Measurements from ENCODE around the gene MAPRE2. TPM values are rescaled to one million over a fixed set of nuclear protein-coding genes. Genes with fewer than 3 reads are reported as not detected.

MAPRE2 gene
- total RNA-seq, 4 donors from 2014 or later: 22.9 to 39.2 (median 35.8) TPM

DNA sequence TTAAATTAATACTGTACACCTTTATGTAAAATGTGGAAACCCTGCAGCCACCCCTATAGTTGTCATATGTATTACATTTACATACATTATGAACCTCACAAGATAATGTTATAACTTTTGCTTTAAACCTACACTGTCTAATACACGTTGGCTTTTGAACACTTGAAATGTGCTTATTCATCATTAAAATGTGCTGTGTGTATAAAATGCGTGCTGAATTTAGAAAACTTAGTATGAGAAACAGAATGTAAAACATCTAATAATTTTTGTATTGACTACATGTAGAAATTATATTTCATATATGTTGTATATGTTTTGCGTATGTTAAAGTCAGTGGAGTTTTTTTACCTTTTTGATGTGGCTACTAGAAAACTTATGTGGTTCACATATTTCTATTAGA is 68.8 kb downstream of the MAPRE2 start:
- H3K36me3 ChIP-seq: no peaks in the 10 kb centered on the region
- 81 to 84% methylated on average over 3 of the region's 3 CpGs for WGBS, 2 donors (ENCODE audit: low coverage in 1 of 2)
- H3K27me3 ChIP-seq: no peaks in the 10 kb centered on the region
- no peak for ATAC-seq
- no peak overlapping the region for H3K4me3 ChIP-seq
- H3K4me1 ChIP-seq: no peaks in the 10 kb centered on the region
- no peaks in the 10 kb centered on the region for H3K9me3 ChIP-seq
- no peak for TF ChIP-seq EP300 (IDR thresholded peaks at IDR 0.05)
- no peak for TF ChIP-seq POLR2A (IDR thresholded peaks at IDR 0.05)
- TF ChIP-seq CTCF (IDR thresholded peaks at IDR 0.05): no peak
- TF ChIP-seq POLR2AphosphoS5 (IDR thresholded peaks at IDR 0.05): no peak
- no peak overlapping the region for H3K27ac ChIP-seq

- whole genome bisulfite sequencing, 2 donors (ENCODE audit: low coverage in 1 of 2): 78 to 94% methylated on average over 3 of the region's 3 CpGs
- ATAC-seq: no peak
- TF ChIP-seq CTCF (IDR thresholded peaks at IDR 0.05) (no peak), POLR2A (IDR thresholded peaks at IDR 0.05) (no peak), POLR2AphosphoS5 (IDR thresholded peaks at IDR 0.05) (no peak), EP300 (IDR thresholded peaks at IDR 0.05) (no peak)
- Histone ChIP-seq H3K27ac (no peak overlapping the region), H3K9me3 (no peaks in the 10 kb centered on the region), H3K4me3 (no peak overlapping the region), H3K36me3 (no peaks in the 10 kb centered on the region), H3K27me3 (no peaks in the 10 kb centered on the region), H3K4me1 (no peaks in the 10 kb centered on the region)
Measured at GRCh38 chr18:35110554-35111485, 69.6 kb downstream of the MAPRE2 start.

GRCh38 chr18:35112696-35113095 is 71.5 kb downstream of the MAPRE2 start:
- no peak overlapping the region for H3K4me3 ChIP-seq
- H3K27me3 ChIP-seq: no peaks in the 10 kb centered on the region
- H3K27ac ChIP-seq: no peak overlapping the region
- peaks cover 2 to 14% (median 7%) of the 10 kb centered on the region in 3 donors for H3K4me1 ChIP-seq
- TF ChIP-seq CTCF (IDR thresholded peaks at IDR 0.05) (no peak), POLR2A (IDR thresholded peaks at IDR 0.05) (no peak), EP300 (IDR thresholded peaks at IDR 0.05) (no peak), POLR2AphosphoS5 (IDR thresholded peaks at IDR 0.05) (no peak)
- H3K9me3 ChIP-seq: no peaks in the 10 kb centered on the region
- no peak for ATAC-seq
- H3K36me3 ChIP-seq: no peaks in the 10 kb centered on the region

DNA sequence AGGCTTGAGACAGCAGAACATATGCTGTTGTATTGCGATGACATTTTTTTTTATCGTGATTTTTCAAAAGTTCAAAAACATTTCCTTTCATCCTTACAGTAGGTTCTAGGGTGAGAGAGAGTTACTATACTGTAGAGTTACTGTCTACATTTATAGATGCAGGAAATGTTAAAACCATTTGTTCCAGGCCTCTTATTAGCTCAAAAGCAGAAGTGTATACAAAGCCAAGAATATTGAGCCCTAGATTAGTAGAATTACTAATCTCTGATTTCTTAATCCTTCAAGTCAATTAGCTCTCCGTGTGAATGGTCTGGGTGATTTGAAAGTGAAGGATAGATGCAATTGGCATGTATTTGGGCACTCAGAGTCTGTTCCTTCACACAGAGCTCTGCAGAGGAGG is 73.1 kb downstream of the MAPRE2 start:
- Histone ChIP-seq H3K9me3 (no peaks in the 10 kb centered on the region), H3K4me1 (peaks cover 7 to 30% (median 18%) of the 10 kb centered on the region in 3 donors), H3K27ac (no peak overlapping the region), H3K36me3 (no peaks in the 10 kb centered on the region), H3K27me3 (no peaks in the 10 kb centered on the region), H3K4me3 (no peak overlapping the region)
- no peak for ATAC-seq
- TF ChIP-seq EP300 (IDR thresholded peaks at IDR 0.05): no peak
- no peak for TF ChIP-seq POLR2A (IDR thresholded peaks at IDR 0.05)
- no peak for TF ChIP-seq CTCF (IDR thresholded peaks at IDR 0.05)
- TF ChIP-seq POLR2AphosphoS5 (IDR thresholded peaks at IDR 0.05): no peak
- WGBS, 2 donors (ENCODE audit: low coverage in 1 of 2): 73 to 100% methylated on average over 2 to 3 of the region's 3 CpGs

DNA sequence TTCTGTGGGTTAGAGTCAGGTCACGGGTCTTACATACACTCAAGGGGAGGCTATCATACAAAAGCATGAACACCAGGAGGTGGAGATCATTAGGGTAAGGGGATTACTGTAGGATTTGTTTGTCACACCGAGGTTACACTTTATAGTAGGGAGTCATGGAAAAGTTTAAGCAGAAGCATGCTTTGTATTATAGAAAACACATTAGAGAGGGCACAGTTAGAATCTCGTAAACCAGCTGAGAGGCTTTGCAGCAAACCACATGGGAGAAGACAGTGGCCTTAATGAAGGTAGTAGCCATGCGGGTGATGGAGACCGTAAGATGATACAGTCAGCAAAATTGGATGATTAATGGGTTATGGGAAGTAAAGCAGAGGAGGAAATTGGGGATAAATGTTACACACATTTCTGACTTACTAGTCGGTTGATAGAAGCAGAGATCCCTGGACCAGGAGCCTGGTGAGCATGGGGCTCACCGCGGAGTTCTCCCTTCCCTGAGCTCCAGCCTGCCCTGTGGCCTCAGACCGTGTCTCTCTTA is 75.6 kb downstream of the MAPRE2 start:
- Histone ChIP-seq H3K4me3 (no peak overlapping the region), H3K9me3 (no peaks in the 10 kb centered on the region), H3K27me3 (no peaks in the 10 kb centered on the region), H3K36me3 (no peaks in the 10 kb centered on the region), H3K4me1 (peaks cover 11 to 54% (median 18%) of the 10 kb centered on the region in 3 donors), H3K27ac (peak overlapping the region; percentile 37 to 85 (median 76))
- TF ChIP-seq POLR2AphosphoS5 (IDR thresholded peaks at IDR 0.05) (no peak), EP300 (IDR thresholded peaks at IDR 0.05) (no peak), POLR2A (IDR thresholded peaks at IDR 0.05) (no peak), CTCF (IDR thresholded peaks at IDR 0.05) (no peak)
- ATAC-seq: no peak
- 95 to 96% methylated on average over 4 to 8 of the region's 9 CpGs for WGBS, 2 donors (ENCODE audit: low coverage in 1 of 2)

Measured in gastroesophageal sphincter (tissue), 4 donors.